ENCODE data around the gene FOXJ3. TPM values are rescaled to one million over a fixed set of nuclear protein-coding genes. Genes with fewer than 3 reads are reported as not detected.

FOXJ3 gene
- total RNA-seq, 1 experiment from 2014 or later, result 51.1 TPM

DNA sequence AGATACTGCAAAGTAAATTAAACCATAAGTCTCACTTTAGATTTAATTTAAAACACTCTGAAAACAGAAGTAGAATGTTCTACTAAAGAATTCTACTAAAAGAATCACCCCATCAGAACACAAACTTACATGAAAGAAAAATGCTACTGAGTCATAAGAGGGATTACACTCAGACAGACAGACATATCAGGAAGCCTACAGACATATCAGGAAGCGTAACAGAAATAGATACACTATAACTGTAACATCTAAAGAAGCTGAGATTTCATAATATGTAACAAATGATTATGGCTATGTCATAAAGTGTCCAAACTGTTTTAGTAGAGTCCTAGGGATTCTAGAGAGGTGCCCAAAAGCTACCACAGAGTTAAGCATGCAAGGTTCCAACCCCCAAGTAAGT is 23.9 kb downstream of the FOXJ3 start:
- ChIA-PET CTCF (no interaction called here), RAD21 (ENCODE audit: low non-redundant PET in 1 of 2, low total read pairs in 2 of 2, uncharacterized antibody in 2 of 2, unreplicated experiment in 2 of 2) (no interaction called here), POLR2A (no interaction called here)
- no peaks in the 10 kb centered on the region for H3K9me3 ChIP-seq (ENCODE audit: control insufficient read depth in 1 of 2, insufficient read depth in 1 of 2, low read depth in 1 of 2, low read length in 2 of 2)
- H3K9ac ChIP-seq (ENCODE audit: low read length), result no peak overlapping the region
- H3K4me3 ChIP-seq (replicated peaks in 1 of 2; ENCODE audit: low read depth in 1 of 2, low read length in 2 of 2), result no peak overlapping the region
- BruUV-seq (replicated peaks), result no TSS peak
- peaks cover 91% of the 10 kb centered on the region for H3K79me2 ChIP-seq (ENCODE audit: insufficient read depth, low read length)
- no peak overlapping the region for H3K4me2 ChIP-seq (ENCODE audit: low read length)
- H2AFZ ChIP-seq (ENCODE audit: low read depth, low read length, poor library complexity, severe bottlenecking), result no peak overlapping the region
- ATAC-seq, result no peak
- peaks cover 49% of the 10 kb centered on the region; the same call in 1 of the 2 replicates for H4K20me1 ChIP-seq (ENCODE audit: insufficient read depth)
- peaks cover 0 to under 1% of the 10 kb centered on the region in 2 experiments; a peak in 2 of 4 replicates for H3K4me1 ChIP-seq (ENCODE audit: control insufficient read depth in 1 of 2, insufficient read depth in 2 of 2, low read length in 2 of 2)
- intact Hi-C loops (cut with micrococcal nuclease), result no loop called here
- H3K9me2 ChIP-seq (ENCODE audit: insufficient read depth), result no peaks in the 10 kb centered on the region
- H3K27ac ChIP-seq (ENCODE audit: low read depth, low read length), result no peak overlapping the region
- peaks cover 0 to 7% of the 10 kb centered on the region in 2 experiments; a peak in 1 of 4 replicates for H3K36me3 ChIP-seq (ENCODE audit: control insufficient read depth in 1 of 2, insufficient read depth in 2 of 2, low read length in 2 of 2)
- no peaks in the 10 kb centered on the region for H3K27me3 ChIP-seq (ENCODE audit: insufficient read depth, low read length)
- TF ChIP-seq JUND (IDR thresholded peaks at IDR 0.05) (no peak), EZH2 (IDR thresholded peaks at IDR 0.05) (no peak), SIN3A (IDR thresholded peaks at IDR 0.05; ENCODE audit: low read depth) (no peak), EZH2phosphoT487 (IDR thresholded peaks at IDR 0.05; ENCODE audit: borderline replicate concordance) (no peak), CEBPB (IDR thresholded peaks at IDR 0.05; ENCODE audit: low read depth) (no peak), FOSL1 (IDR thresholded peaks at IDR 0.05; ENCODE audit: low read depth) (no peak), EGR1 (IDR thresholded peaks at IDR 0.05; ENCODE audit: low read depth) (no peak), SP1 (IDR thresholded peaks at IDR 0.05; ENCODE audit: low read depth) (no peak), CTCF (IDR thresholded peaks at IDR 0.05 in 2 of 3, conservative IDR thresholded peaks at IDR 0.05 in 1 of 3; ENCODE audit: borderline replicate concordance in 1 of 3, insufficient read depth in 1 of 3, low read depth in 2 of 3, low read length in 2 of 3) (no peak), CBX3 (IDR thresholded peaks at IDR 0.05; ENCODE audit: low read depth) (no peak), ELF1 (IDR thresholded peaks at IDR 0.05; ENCODE audit: borderline replicate concordance, low read depth) (no peak), YY1 (IDR thresholded peaks at IDR 0.05; ENCODE audit: extremely low read depth, insufficient replicate concordance, low read depth, low read length) (no peak), ZNF274 (IDR thresholded peaks at IDR 0.05; ENCODE audit: low read depth, low read length) (no peak), TCF7L2 (IDR thresholded peaks at IDR 0.05; ENCODE audit: borderline replicate concordance, extremely low read depth, insufficient read depth, insufficient read length) (no peak), SRF (IDR thresholded peaks at IDR 0.05; ENCODE audit: low read depth) (no peak), ATF3 (IDR thresholded peaks at IDR 0.05) (no peak), POLR2A (IDR thresholded peaks at IDR 0.05; ENCODE audit: borderline replicate concordance, extremely low read depth, insufficient read depth, insufficient read length) (no peak)
- TF ChIP-seq, protein P1, sequence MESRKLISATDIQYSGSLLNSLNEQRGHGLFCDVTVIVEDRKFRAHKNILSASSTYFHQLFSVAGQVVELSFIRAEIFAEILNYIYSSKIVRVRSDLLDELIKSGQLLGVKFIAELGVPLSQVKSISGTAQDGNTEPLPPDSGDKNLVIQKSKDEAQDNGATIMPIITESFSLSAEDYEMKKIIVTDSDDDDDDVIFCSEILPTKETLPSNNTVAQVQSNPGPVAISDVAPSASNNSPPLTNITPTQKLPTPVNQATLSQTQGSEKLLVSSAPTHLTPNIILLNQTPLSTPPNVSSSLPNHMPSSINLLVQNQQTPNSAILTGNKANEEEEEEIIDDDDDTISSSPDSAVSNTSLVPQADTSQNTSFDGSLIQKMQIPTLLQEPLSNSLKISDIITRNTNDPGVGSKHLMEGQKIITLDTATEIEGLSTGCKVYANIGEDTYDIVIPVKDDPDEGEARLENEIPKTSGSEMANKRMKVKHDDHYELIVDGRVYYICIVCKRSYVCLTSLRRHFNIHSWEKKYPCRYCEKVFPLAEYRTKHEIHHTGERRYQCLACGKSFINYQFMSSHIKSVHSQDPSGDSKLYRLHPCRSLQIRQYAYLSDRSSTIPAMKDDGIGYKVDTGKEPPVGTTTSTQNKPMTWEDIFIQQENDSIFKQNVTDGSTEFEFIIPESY (IDR thresholded peaks at IDR 0.05; ENCODE audit: extremely low read depth, insufficient replicate concordance, low read length), result no peak
- TF ChIP-seq, protein P2, sequence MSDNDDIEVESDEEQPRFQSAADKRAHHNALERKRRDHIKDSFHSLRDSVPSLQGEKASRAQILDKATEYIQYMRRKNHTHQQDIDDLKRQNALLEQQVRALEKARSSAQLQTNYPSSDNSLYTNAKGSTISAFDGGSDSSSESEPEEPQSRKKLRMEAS (IDR thresholded peaks at IDR 0.05), result no peak
- TF ChIP-seq, protein P3, sequence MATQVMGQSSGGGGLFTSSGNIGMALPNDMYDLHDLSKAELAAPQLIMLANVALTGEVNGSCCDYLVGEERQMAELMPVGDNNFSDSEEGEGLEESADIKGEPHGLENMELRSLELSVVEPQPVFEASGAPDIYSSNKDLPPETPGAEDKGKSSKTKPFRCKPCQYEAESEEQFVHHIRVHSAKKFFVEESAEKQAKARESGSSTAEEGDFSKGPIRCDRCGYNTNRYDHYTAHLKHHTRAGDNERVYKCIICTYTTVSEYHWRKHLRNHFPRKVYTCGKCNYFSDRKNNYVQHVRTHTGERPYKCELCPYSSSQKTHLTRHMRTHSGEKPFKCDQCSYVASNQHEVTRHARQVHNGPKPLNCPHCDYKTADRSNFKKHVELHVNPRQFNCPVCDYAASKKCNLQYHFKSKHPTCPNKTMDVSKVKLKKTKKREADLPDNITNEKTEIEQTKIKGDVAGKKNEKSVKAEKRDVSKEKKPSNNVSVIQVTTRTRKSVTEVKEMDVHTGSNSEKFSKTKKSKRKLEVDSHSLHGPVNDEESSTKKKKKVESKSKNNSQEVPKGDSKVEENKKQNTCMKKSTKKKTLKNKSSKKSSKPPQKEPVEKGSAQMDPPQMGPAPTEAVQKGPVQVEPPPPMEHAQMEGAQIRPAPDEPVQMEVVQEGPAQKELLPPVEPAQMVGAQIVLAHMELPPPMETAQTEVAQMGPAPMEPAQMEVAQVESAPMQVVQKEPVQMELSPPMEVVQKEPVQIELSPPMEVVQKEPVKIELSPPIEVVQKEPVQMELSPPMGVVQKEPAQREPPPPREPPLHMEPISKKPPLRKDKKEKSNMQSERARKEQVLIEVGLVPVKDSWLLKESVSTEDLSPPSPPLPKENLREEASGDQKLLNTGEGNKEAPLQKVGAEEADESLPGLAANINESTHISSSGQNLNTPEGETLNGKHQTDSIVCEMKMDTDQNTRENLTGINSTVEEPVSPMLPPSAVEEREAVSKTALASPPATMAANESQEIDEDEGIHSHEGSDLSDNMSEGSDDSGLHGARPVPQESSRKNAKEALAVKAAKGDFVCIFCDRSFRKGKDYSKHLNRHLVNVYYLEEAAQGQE (IDR thresholded peaks at IDR 0.05; ENCODE audit: low read depth), result no peak
- DNase-seq (ENCODE audit: low read depth, low spot score), result no peak
